ENCODE results near the gene PSMG1.

The PSMG1 gene

GRCh38 chr21:39127506-39127905 is 55.7 kb downstream of the PSMG1 start:
- no peak for DNase-seq
- intact Hi-C loops (cut with DNase I), result loop anchor here (2.0 to 5.0 kb wide), 2 partner anchors 325 to 393 kb away; no protein-coding TSS in a partner anchor

- intact Hi-C loops (cut with DNase I), result loop anchor here (2.0 to 5.0 kb wide), 2 partner anchors 324 to 392 kb away; no protein-coding TSS in a partner anchor
- no peak for DNase-seq
Observed at GRCh38 chr21:39126486-39126806, 56.8 kb downstream of the PSMG1 start.

GRCh38 chr21:39125752-39126485 is 57.3 kb downstream of the PSMG1 start:
- DNase-seq, result peak in 2 of 10 donors; percentile 11 to 22
- intact Hi-C loops (cut with DNase I), result loop anchor here (2.0 to 5.0 kb wide), 2 partner anchors 324 to 391 kb away; no protein-coding TSS in a partner anchor

Measured in posterior cingulate gyrus (tissue), 11 donors.